HepG2 (cell line): Measurements from ENCODE around the gene PPP2R2D. TPM values are rescaled to one million over a fixed set of nuclear protein-coding genes. Genes with fewer than 3 reads are reported as not detected.

Experiments used
- ATAC-seq: fragments of 200-7000 bp; cut with Tn5 transposase; 3 replicates; pipeline ENCODE4 v1.9.1; 2020; ENCODE audit warnings: mild to moderate bottlenecking, moderate library complexity
- BruUV-seq: library from RNA; stranded (reverse); fragments of 400-500 nt; replicated peaks from 2 replicates; lab custom pipeline; 2021; lab: Mats Ljungman, UMichigan
- CTCF ChIA-PET: fragments of 300-600 bp; formaldehyde crosslinking; extraction: SDS; loops from one replicate; lab custom pipeline; 2021; ENCODE audit warnings: low total read pairs, inconsistent platforms, low intra/inter-chr PET ratio; lab: Yijun Ruan, JAX
- POLR2A ChIA-PET: fragments of 350-600 bp; sonication (Branson Sonifier 250); formaldehyde crosslinking; loops from one replicate; lab custom pipeline; 2020; ENCODE audit warnings: antibody characterized with exemption, inconsistent platforms; lab: Yijun Ruan, JAX
- DNase-seq: peaks from one replicate; pipeline ENCODE4 v3.0.0-alpha.2; 2015; ENCODE audit warnings: low spot score
- FAIRE-seq: peaks from 3 replicates; lab custom pipeline; 2011; peaks lifted over from hg19 to GRCh38; lab: Jason Lieb, UNC
- H2AFZ ChIP-seq: one replicate; pipeline ENCODE4 v1.6.1; 2011; ENCODE audit warnings: low read length, inconsistent platforms
- H3K27ac ChIP-seq: fragments of 300-600 bp; 3 replicates; pipeline ENCODE4 v1.8.0; 2011; ENCODE audit warnings: mixed run types, mild to moderate bottlenecking, mixed read lengths, low read length, inconsistent platforms; ENCODE audit not compliant: insufficient read depth; ENCODE audit errors: extremely low read length
- H3K27me3 ChIP-seq, 2 experiments: fragments of 200-600 bp in 1 of 2; 2 replicates in 1 of 2; 3 replicates in 1 of 2; pipeline versions ENCODE4 v1.6.0 to v1.8.0; 2011; ENCODE audit warnings: low read length in 2 of 2, mild to moderate bottlenecking in 2 of 2, moderate library complexity in 2 of 2, inconsistent platforms in 1 of 2; ENCODE audit not compliant: insufficient read depth in 2 of 2, control insufficient read depth in 1 of 2
- H3K36me3 ChIP-seq, 2 experiments: fragments of 200-600 bp in 1 of 2; replicated peaks in 1 of 2; 2 replicates in 1 of 2; 3 replicates in 1 of 2; pipeline versions ENCODE4 v1.5.1 to v1.8.0; 2011; ENCODE audit warnings: low read length in 2 of 2, inconsistent platforms in 1 of 2; ENCODE audit not compliant: insufficient read depth in 2 of 2, control insufficient read depth in 1 of 2
- H3K4me1 ChIP-seq: 2 replicates; pipeline ENCODE4 v1.5.1; 2012; ENCODE audit warnings: low read length, inconsistent platforms; ENCODE audit not compliant: insufficient read depth
- H3K4me2 ChIP-seq: 2 replicates; pipeline ENCODE4 v1.6.0; 2011; ENCODE audit warnings: low read depth, low read length, inconsistent platforms
- H3K4me3 ChIP-seq, 3 experiments: fragments of 200-600 bp in 1 of 3; sonication (generic), shearing (Covaris generic) in 1 of 3; replicated peaks in 1 of 3; 2 replicates each; pipeline ENCODE4 v1.5.1; 2011 to 2016; ENCODE audit warnings: low read length in 3 of 3, inconsistent platforms in 2 of 3, low read depth in 2 of 3, mild to moderate bottlenecking in 2 of 3, control low read depth in 1 of 3, mixed read lengths in 1 of 3; ENCODE audit not compliant: insufficient read depth in 1 of 3
- H3K79me2 ChIP-seq: one replicate; pipeline ENCODE4 v1.6.1; 2011; ENCODE audit warnings: low read length, inconsistent platforms; ENCODE audit not compliant: insufficient read depth
- H3K9ac ChIP-seq: 2 replicates; pipeline ENCODE4 v1.6.0; 2011; ENCODE audit warnings: mild to moderate bottlenecking, low read depth, low read length, inconsistent platforms; ENCODE audit not compliant: insufficient read depth
- H3K9me3 ChIP-seq: 2 replicates; pipeline ENCODE4 v1.5.1; 2012; ENCODE audit warnings: mild to moderate bottlenecking, low read length
- H4K20me1 ChIP-seq: 2 replicates; pipeline ENCODE4 v1.6.0; 2011; ENCODE audit warnings: inconsistent platforms, mild to moderate bottlenecking, low read length, moderate library complexity; ENCODE audit not compliant: insufficient read depth
- HCFC1 ChIP-seq: fragments of 150-350 bp; IDR thresholded peaks from 2 replicates; pipeline ENCODE4 v1.6.1; 2014; ENCODE audit warnings: low read depth, low read length
- HOXA5 ChIP-seq: sonication (generic); formaldehyde crosslinking; IDR thresholded peaks from 2 replicates; pipeline ENCODE4 v1.4.0; 2020; ENCODE audit warnings: missing genetic modification reagents
- RAD51 ChIP-seq: fragments of 450-650 bp; IDR thresholded peaks from 2 replicates; pipeline ENCODE4 v1.6.1; 2016; ENCODE audit warnings: borderline replicate concordance
- ZNF670 ChIP-seq: sonication (generic); formaldehyde crosslinking; IDR thresholded peaks from 2 replicates; pipeline ENCODE4 v1.8.0; 2022; ENCODE audit warnings: mild to moderate bottlenecking, missing genetic modification reagents, borderline replicate concordance
- WGBS: methylation state at CpG from one replicate; pipeline ENCODE4 v1.1.6; 2017; ENCODE audit warnings: low lambda C conversion rate; 5-methylcytosine and 5-hydroxymethylcytosine counted together
- in situ Hi-C: cut with HindIII; loops from 2 replicates; pipeline ENCODE4 v1.10.0; 2017; ENCODE audit warnings: low pct_unique_long_range_greater_than_20kb; ENCODE audit not compliant: extremely low pct_ligation_motif_present
- intact Hi-C: fragments of 100-400 bp; cut with micrococcal nuclease; formaldehyde crosslinking; loops from one replicate; pipeline ENCODE4 v1.10.0; 2022; ENCODE audit not compliant: unreplicated experiment
- polyA plus RNA-seq, 8 experiments: library from polyadenylated mRNA; depleted of rRNA in 3 of 8; stranded (reverse) in 7 of 8; unstranded in 1 of 8; fragments of >200 nt; fragmentation: Illumina TruSeq in 4 of 8; extraction: Trizol in 4 of 8; gene quantifications; 2 replicates each; pipeline versions ENCODE4 v1.2.1 to v1.2.3, GENCODE V29; 2011 to 2016; ENCODE audit warnings: low read depth in 4 of 8, missing spikeins in 1 of 8, mixed read lengths in 1 of 8; ENCODE audit not compliant: insufficient read depth in 1 of 8
- total RNA-seq, 5 experiments: library from RNA; depleted of rRNA; stranded (reverse); fragments of >200 nt; fragmentation: Illumina TruSeq; extraction: Trizol; gene quantifications; 2 replicates each; pipeline ENCODE4 v1.2.3, GENCODE V29; 2016; ENCODE audit warnings: low read depth in 1 of 5
- TF ChIP-seq, protein P1 (sequence below): sonication (generic); formaldehyde crosslinking; IDR thresholded peaks from 2 replicates; pipeline ENCODE4 v1.5.1; 2020; ENCODE audit warnings: mild to moderate bottlenecking, missing genetic modification reagents, borderline replicate concordance
- TF ChIP-seq, protein P2 (sequence below): sonication (generic); formaldehyde crosslinking; IDR thresholded peaks from 2 replicates; pipeline ENCODE4 v1.5.0; 2020; ENCODE audit warnings: mild to moderate bottlenecking, low read depth, missing genetic modification reagents, borderline replicate concordance
- TF ChIP-seq, protein P3 (sequence below): IDR thresholded peaks from 2 replicates; pipeline ENCODE4 v1.6.1; 2016; ENCODE audit warnings: missing genetic modification reagents, missing compliant biosample characterization
- TF ChIP-seq, protein P4 (sequence below): sonication (generic); formaldehyde crosslinking; IDR thresholded peaks from 2 replicates; pipeline ENCODE4 v1.5.0; 2020; ENCODE audit warnings: mild to moderate bottlenecking, missing genetic modification reagents, borderline replicate concordance
- TF ChIP-seq, protein P5 (sequence below): IDR thresholded peaks from 2 replicates; pipeline ENCODE4 v1.6.1; 2016; ENCODE audit warnings: mild to moderate bottlenecking, missing biosample characterization, missing genetic modification reagents
- TF ChIP-seq, protein P6 (sequence below): sonication (generic); formaldehyde crosslinking; IDR thresholded peaks from 2 replicates; pipeline ENCODE4 v1.4.0; 2020; ENCODE audit warnings: missing genetic modification reagents, mild to moderate bottlenecking, borderline replicate concordance

Gene PPP2R2D
- total and polyA plus RNA-seq, 2 of the 13 experiments (the other 11 are each of a cell fraction or from before 2014, with no cell fraction given) = 32.7 to 33.2 TPM

DNA sequence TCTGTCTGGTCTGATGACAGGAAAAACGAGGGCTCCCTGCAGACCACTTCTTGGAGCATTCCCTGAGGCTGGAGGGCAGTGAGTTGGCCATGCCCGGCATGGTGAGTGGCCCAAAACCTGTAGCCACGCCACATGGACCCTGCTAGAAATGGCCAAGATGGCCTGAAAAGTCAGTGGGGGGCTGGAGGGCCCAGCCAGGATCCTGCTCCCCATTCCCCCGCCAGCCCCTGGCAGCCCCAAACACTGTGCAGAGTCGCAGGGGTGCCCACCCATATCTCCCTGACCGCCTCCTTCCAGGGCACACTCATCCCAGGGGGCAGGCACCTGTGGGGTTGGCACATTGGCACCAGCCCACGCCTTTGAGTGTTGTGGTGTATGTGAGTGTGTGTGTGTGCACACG is 18.7 kb upstream of the PPP2R2D start:
- ATAC-seq (no peak), FAIRE-seq (no peak), DNase-seq (no peak)
- WGBS = 66% methylated on average over 4 of the region's 8 CpGs
- no peak overlapping the region for H3K4me2 ChIP-seq
- peaks cover 11% of the 10 kb centered on the region; the same call in 1 of the 2 replicates for H3K9me3 ChIP-seq
- H3K27me3 ChIP-seq = peaks cover 3 to 15% of the 10 kb centered on the region in 2 experiments; a peak in 3 of 5 replicates
- POLR2A ChIA-PET = no interaction called here
- no peaks in the 10 kb centered on the region for H3K36me3 ChIP-seq
- no peak overlapping the region for H3K9ac ChIP-seq
- CTCF ChIA-PET = no interaction called here
- peaks cover 8% of the 10 kb centered on the region for H3K4me1 ChIP-seq
- intact Hi-C loops (no loop called here), in situ Hi-C loops (loop anchor here (25.0 kb wide), 1 partner anchor 1695 kb away; no protein-coding TSS in a partner anchor)
- no peak overlapping the region for H3K4me3 ChIP-seq
- no peaks in the 10 kb centered on the region for H4K20me1 ChIP-seq
- no peaks in the 10 kb centered on the region for H3K79me2 ChIP-seq
- no peak overlapping the region for H3K27ac ChIP-seq
- no TSS peak for BruUV-seq
- H2AFZ ChIP-seq = no peak overlapping the region
- TF ChIP-seq, protein P1, sequence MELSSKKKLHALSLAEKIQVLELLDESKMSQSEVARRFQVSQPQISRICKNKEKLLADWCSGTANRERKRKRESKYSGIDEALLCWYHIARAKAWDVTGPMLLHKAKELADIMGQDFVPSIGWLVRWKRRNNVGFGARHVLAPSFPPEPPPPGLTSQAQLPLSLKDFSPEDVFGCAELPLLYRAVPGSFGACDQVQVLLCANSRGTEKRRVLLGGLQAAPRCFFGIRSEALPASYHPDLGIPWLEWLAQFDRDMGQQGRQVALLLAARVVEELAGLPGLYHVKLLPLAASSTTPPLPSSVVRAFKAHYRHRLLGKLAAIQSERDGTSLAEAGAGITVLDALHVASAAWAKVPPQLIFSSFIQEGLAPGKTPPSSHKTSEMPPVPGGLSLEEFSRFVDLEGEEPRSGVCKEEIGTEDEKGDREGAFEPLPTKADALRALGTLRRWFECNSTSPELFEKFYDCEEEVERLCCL (CRISPR knock-in tag) = no peak
- TF ChIP-seq, protein P2, sequence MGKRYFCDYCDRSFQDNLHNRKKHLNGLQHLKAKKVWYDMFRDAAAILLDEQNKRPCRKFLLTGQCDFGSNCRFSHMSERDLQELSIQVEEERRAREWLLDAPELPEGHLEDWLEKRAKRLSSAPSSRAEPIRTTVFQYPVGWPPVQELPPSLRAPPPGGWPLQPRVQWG (CRISPR knock-in tag) = no peak
- TF ChIP-seq, protein P3, sequence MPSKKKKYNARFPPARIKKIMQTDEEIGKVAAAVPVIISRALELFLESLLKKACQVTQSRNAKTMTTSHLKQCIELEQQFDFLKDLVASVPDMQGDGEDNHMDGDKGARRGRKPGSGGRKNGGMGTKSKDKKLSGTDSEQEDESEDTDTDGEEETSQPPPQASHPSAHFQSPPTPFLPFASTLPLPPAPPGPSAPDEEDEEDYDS (CRISPR knock-in tag) = no peak
- TF ChIP-seq ZNF670 (CRISPR knock-in tag) (no peak), HOXA5 (CRISPR knock-in tag) (no peak), RAD51 (no peak), HCFC1 (no peak)
- TF ChIP-seq, protein P4, sequence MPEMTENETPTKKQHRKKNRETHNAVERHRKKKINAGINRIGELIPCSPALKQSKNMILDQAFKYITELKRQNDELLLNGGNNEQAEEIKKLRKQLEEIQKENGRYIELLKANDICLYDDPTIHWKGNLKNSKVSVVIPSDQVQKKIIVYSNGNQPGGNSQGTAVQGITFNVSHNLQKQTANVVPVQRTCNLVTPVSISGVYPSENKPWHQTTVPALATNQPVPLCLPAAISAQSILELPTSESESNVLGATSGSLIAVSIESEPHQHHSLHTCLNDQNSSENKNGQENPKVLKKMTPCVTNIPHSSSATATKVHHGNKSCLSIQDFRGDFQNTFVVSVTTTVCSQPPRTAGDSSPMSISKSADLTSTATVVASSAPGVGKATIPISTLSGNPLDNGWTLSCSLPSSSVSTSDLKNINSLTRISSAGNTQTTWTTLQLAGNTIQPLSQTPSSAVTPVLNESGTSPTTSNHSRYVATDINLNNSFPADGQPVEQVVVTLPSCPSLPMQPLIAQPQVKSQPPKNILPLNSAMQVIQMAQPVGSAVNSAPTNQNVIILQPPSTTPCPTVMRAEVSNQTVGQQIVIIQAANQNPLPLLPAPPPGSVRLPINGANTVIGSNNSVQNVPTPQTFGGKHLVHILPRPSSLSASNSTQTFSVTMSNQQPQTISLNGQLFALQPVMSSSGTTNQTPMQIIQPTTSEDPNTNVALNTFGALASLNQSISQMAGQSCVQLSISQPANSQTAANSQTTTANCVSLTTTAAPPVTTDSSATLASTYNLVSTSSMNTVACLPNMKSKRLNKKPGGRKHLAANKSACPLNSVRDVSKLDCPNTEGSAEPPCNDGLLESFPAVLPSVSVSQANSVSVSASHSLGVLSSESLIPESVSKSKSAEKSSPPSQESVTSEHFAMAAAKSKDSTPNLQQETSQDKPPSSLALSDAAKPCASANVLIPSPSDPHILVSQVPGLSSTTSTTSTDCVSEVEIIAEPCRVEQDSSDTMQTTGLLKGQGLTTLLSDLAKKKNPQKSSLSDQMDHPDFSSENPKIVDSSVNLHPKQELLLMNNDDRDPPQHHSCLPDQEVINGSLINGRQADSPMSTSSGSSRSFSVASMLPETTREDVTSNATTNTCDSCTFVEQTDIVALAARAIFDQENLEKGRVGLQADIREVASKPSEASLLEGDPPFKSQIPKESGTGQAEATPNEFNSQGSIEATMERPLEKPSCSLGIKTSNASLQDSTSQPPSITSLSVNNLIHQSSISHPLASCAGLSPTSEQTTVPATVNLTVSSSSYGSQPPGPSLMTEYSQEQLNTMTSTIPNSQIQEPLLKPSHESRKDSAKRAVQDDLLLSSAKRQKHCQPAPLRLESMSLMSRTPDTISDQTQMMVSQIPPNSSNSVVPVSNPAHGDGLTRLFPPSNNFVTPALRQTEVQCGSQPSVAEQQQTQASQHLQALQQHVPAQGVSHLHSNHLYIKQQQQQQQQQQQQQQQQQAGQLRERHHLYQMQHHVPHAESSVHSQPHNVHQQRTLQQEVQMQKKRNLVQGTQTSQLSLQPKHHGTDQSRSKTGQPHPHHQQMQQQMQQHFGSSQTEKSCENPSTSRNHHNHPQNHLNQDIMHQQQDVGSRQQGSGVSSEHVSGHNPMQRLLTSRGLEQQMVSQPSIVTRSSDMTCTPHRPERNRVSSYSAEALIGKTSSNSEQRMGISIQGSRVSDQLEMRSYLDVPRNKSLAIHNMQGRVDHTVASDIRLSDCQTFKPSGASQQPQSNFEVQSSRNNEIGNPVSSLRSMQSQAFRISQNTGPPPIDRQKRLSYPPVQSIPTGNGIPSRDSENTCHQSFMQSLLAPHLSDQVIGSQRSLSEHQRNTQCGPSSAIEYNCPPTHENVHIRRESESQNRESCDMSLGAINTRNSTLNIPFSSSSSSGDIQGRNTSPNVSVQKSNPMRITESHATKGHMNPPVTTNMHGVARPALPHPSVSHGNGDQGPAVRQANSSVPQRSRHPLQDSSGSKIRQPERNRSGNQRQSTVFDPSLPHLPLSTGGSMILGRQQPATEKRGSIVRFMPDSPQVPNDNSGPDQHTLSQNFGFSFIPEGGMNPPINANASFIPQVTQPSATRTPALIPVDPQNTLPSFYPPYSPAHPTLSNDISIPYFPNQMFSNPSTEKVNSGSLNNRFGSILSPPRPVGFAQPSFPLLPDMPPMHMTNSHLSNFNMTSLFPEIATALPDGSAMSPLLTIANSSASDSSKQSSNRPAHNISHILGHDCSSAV (CRISPR knock-in tag) = no peak
- TF ChIP-seq, protein P5, sequence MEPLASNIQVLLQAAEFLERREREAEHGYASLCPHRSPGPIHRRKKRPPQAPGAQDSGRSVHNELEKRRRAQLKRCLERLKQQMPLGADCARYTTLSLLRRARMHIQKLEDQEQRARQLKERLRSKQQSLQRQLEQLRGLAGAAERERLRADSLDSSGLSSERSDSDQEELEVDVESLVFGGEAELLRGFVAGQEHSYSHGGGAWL (CRISPR knock-in tag) = no peak
- TF ChIP-seq, protein P6, sequence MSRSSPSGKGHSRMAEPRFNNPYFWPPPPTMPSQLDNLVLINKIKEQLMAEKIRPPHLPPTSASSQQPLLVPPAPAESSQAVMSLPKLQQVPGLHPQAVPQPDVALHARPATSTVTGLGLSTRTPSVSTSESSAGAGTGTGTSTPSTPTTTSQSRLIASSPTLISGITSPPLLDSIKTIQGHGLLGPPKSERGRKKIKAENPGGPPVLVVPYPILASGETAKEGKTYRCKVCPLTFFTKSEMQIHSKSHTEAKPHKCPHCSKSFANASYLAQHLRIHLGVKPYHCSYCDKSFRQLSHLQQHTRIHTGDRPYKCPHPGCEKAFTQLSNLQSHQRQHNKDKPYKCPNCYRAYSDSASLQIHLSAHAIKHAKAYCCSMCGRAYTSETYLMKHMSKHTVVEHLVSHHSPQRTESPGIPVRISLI = no peak
